Glutamatergic neuron (in vitro differentiated cells): ENCODE data around the gene UNC13B. TPM values are rescaled to one million over a fixed set of nuclear protein-coding genes. Genes with fewer than 3 reads are reported as not detected.

ENCODE experiments used
- DNase-seq: peaks from one replicate; pipeline ENCODE4 v3.0.0; 2022
- H3K27ac Mint-ChIP-seq: one replicate; pipeline ENCODE4 v1.8.0; 2020; ENCODE audit warnings: mild to moderate bottlenecking, mixed read lengths, inconsistent platforms; ENCODE audit not compliant: unreplicated experiment
- H3K27me3 Mint-ChIP-seq: one replicate; pipeline ENCODE4 v1.8.0; 2020; ENCODE audit warnings: mild to moderate bottlenecking, moderate library complexity, mixed read lengths, inconsistent platforms; ENCODE audit not compliant: unreplicated experiment
- H3K36me3 Mint-ChIP-seq: one replicate; pipeline ENCODE4 v1.8.0; 2020; ENCODE audit warnings: mild to moderate bottlenecking, mixed read lengths, inconsistent platforms; ENCODE audit not compliant: unreplicated experiment
- H3K4me1 Mint-ChIP-seq: one replicate; pipeline ENCODE4 v1.8.0; 2020; ENCODE audit warnings: mild to moderate bottlenecking, low read depth, mixed read lengths, inconsistent platforms; ENCODE audit not compliant: unreplicated experiment
- H3K4me3 Mint-ChIP-seq: one replicate; pipeline ENCODE4 v1.8.0; 2020; ENCODE audit warnings: mild to moderate bottlenecking, mixed read lengths, inconsistent platforms; ENCODE audit not compliant: unreplicated experiment
- H3K9me3 Mint-ChIP-seq: one replicate; pipeline ENCODE4 v1.8.0; 2020; ENCODE audit warnings: mild to moderate bottlenecking, moderate library complexity, mixed read lengths, inconsistent platforms; ENCODE audit not compliant: unreplicated experiment
- total RNA-seq: library from RNA; stranded (reverse); fragmentation: NEBNext Ultra II Directional; extraction: Animal tissue kit (Norgen Biotek cat#: 25700); gene quantifications from one replicate; pipeline ENCODE4 v1.2.1, GENCODE V29; 2021; ENCODE audit not compliant: unreplicated experiment
- TF ChIP-seq, protein P1 (sequence below): fragments of 200-600 bp; sonication (generic); IDR thresholded peaks from one replicate; pipeline ENCODE4 v1.5.0; 2021; ENCODE audit not compliant: partially characterized antibody, unreplicated experiment

UNC13B gene
- total RNA-seq, 1 donor from 2014 or later = 90.7 TPM

DNA sequence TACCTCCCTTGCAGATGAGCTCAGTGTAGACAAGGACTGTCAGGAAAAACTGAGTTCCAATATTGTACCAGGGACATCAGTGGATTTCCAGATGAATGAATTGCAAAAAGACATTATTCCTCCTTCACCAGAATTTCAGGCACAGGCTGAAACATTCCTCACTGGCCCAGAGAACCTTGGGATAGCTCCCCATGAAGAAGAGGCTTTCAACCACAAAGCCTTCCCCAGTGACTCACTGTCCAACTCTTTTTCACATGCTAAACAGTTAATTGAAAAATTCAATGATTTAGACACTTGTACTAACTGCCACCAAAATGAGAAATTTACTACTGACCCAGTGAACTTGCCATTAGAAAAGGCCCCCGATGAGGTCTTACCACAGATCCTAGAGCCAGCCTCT, 144.5 kb downstream of the UNC13B start:
- no peak overlapping the region for H3K27ac Mint-ChIP-seq
- H3K9me3 Mint-ChIP-seq = no peaks in the 10 kb centered on the region

DNA sequence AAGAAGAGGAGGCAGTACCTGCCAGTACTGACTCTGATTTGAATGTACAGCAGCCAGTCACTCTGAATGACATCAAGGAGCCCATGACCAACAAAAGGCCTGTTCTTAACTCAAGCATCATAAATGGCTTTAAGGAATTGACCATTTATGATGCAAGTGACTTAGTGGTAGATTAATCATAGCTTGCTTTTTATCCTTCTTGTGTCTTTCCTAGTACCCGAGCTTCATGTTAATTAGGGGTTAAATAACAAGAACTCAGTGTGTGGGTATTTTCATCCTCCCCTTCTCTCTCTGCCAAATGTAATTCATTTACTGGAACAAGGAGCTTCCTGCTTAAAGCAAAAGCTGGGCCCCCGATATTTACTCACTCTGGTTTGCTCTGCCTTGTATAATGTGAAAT, 146.5 kb downstream of the UNC13B start:
- no peak for DNase-seq
- no peaks in the 10 kb centered on the region for H3K27me3 Mint-ChIP-seq
- peaks cover 11% of the 10 kb centered on the region for H3K36me3 Mint-ChIP-seq
- peaks cover 6% of the 10 kb centered on the region for H3K4me1 Mint-ChIP-seq
- no peaks in the 10 kb centered on the region for H3K9me3 Mint-ChIP-seq
- no peak overlapping the region for H3K4me3 Mint-ChIP-seq
- no peak overlapping the region for H3K27ac Mint-ChIP-seq
- TF ChIP-seq, protein P1, sequence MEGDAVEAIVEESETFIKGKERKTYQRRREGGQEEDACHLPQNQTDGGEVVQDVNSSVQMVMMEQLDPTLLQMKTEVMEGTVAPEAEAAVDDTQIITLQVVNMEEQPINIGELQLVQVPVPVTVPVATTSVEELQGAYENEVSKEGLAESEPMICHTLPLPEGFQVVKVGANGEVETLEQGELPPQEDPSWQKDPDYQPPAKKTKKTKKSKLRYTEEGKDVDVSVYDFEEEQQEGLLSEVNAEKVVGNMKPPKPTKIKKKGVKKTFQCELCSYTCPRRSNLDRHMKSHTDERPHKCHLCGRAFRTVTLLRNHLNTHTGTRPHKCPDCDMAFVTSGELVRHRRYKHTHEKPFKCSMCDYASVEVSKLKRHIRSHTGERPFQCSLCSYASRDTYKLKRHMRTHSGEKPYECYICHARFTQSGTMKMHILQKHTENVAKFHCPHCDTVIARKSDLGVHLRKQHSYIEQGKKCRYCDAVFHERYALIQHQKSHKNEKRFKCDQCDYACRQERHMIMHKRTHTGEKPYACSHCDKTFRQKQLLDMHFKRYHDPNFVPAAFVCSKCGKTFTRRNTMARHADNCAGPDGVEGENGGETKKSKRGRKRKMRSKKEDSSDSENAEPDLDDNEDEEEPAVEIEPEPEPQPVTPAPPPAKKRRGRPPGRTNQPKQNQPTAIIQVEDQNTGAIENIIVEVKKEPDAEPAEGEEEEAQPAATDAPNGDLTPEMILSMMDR = no peak

More for the DNA sequence above, 144.5 kb downstream of the UNC13B start:
- no peak for DNase-seq
- TF ChIP-seq, protein P1 = no peak
- H3K4me1 Mint-ChIP-seq = no peaks in the 10 kb centered on the region
- H3K27me3 Mint-ChIP-seq = no peaks in the 10 kb centered on the region
- peaks cover 11% of the 10 kb centered on the region for H3K36me3 Mint-ChIP-seq
- no peak overlapping the region for H3K4me3 Mint-ChIP-seq

DNA sequence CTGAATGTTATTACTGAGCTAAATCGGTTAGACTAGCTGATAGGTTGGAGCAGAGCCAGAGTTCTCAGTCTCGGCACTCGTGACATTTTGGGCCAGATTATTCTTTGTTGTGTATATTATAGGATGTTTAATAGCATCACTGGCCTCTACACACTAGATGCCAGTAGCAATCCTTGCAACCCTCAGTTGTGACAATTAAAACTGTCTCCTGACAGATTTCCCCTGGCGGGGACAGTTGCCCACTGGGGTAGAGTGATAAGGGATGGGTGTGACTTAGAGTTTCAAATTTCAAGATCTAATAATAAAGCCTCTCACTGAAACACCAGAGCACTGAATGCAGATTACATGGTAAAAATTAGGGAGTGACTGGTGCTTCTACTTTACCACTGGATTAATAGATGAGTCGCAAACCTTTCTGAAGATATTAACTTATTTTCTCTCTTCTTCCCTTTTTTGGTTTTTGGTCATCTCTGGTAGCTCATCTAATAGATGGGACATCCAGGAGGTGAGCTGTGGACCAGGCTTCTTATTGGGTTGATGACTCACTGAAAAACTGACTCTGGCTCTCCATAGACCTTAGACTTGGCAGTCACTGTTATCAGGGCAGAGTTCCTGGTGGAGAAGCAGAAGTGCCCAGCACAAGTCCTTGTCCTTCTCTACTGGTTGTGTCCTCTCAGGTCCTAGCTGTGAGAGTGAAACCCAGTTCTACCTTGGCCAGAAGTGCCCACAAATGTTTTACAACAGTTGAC, 150.3 kb downstream of the UNC13B start:
- TF ChIP-seq, protein P1 = no peak
- peaks cover 3% of the 10 kb centered on the region for H3K27me3 Mint-ChIP-seq
- H3K36me3 Mint-ChIP-seq = peaks cover 3% of the 10 kb centered on the region
- no peak overlapping the region for H3K4me3 Mint-ChIP-seq
- no peak overlapping the region for H3K27ac Mint-ChIP-seq
- H3K9me3 Mint-ChIP-seq = no peaks in the 10 kb centered on the region
- no peak for DNase-seq
- peaks cover 10% of the 10 kb centered on the region for H3K4me1 Mint-ChIP-seq

DNA sequence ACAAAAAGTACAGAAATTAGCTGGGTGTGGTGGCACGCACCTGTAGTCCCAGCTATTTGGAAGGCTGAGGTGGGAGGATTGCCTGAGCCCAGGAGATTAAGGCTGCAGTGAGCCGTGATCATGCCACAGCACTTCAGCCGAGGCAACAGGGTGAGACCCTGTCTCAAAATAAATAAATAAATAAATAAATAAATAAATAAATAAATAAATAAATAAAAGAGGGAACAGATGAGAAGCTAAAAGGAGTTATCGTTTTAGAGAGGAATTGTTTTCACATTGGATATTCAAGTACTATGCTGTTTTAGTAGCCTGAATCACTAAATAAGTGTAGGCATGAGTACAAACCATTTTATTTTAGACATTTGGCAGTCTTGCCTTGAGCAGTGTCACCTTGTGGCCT, 151.7 kb downstream of the UNC13B start:
- H3K27me3 Mint-ChIP-seq = peaks cover 3% of the 10 kb centered on the region
- peaks cover 3% of the 10 kb centered on the region for H3K36me3 Mint-ChIP-seq
- TF ChIP-seq, protein P1 = no peak
- peaks cover 10% of the 10 kb centered on the region for H3K4me1 Mint-ChIP-seq
- no peaks in the 10 kb centered on the region for H3K9me3 Mint-ChIP-seq
- no peak overlapping the region for H3K4me3 Mint-ChIP-seq
- peak overlapping the region; percentile 25 for H3K27ac Mint-ChIP-seq
- no peak for DNase-seq

DNA sequence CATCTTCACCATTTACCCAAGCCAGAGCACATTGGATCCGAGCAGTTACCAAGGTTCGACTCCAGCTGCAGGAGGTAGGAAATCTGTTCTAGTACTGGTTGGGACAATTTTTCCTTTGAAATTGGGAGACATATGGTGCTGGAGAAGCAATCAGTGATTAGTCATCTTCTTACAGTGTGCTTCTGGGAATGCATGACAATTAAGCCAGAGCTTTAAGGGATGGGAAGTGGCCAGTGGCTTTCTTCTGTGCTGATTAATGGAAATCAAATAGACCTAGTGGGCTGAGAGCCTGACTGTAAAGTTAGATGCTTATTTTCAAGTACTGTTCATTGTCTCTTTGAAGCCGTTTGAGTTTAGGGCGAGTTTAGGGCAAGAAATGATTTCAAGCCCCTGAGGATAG, 152.1 kb downstream of the UNC13B start:
- Mint-ChIP-seq H3K4me1 (peaks cover 10% of the 10 kb centered on the region), H3K9me3 (no peaks in the 10 kb centered on the region), H3K27me3 (peaks cover 3% of the 10 kb centered on the region), H3K36me3 (peaks cover 3% of the 10 kb centered on the region), H3K27ac (peak overlapping the region; percentile 42), H3K4me3 (no peak overlapping the region)
- DNase-seq = no peak
- TF ChIP-seq, protein P1 = no peak
